Hematopoietic multipotent progenitor cell (in vitro differentiated cells): ENCODE measurements around the gene FAM153A. TPM values are rescaled to one million over a fixed set of nuclear protein-coding genes. Genes with fewer than 3 reads are reported as not detected.
"Not testable (repeated sequence)": the region's sequence is repeated elsewhere in the genome, so short reads cannot be mapped to it uniquely, and the experiment has no call there.

Experiments
- DNase-seq, 3 donors: peaks; one replicate each; pipeline ENCODE4 v3.0.0-alpha.2; 2011 to 2015; ENCODE audit warnings: low read depth in 2 of 3, low spot score in 2 of 3
- total RNA-seq: library from RNA; depleted of rRNA; stranded (reverse); fragments of >200 nt; gene quantifications from one replicate; pipeline ENCODE4 v1.2.3, GENCODE V29; 2012

Gene FAM153A
- 0.27 TPM for total RNA-seq

GRCh38 chr5:177782792-177783633 lies at the start of gene FAM153A:
FAM153A (minus strand) TSS chr5:177782899.
- DNase-seq = not testable (repeated sequence)

- DNase-seq = not testable (repeated sequence)
Observed at GRCh38 chr5:177832287-177832686, 49.6 kb upstream of the FAM153A start.

GRCh38 chr5:177826073-177826472 lies 43.4 kb upstream of the FAM153A start:
- DNase-seq = not testable (repeated sequence)

GRCh38 chr5:177824776-177825175 lies 42.1 kb upstream of the FAM153A start:
- DNase-seq = not testable (repeated sequence)

GRCh38 chr5:177822489-177822888 lies 39.8 kb upstream of the FAM153A start:
- DNase-seq = not testable (repeated sequence)

GRCh38 chr5:177819664-177820063 lies 37.0 kb upstream of the FAM153A start:
- DNase-seq = not testable (repeated sequence)

- DNase-seq = not testable (repeated sequence)
Observed at GRCh38 chr5:177812814-177813425, 30.2 kb upstream of the FAM153A start.

GRCh38 chr5:177812160-177812743 lies 29.6 kb upstream of the FAM153A start:
- DNase-seq = not testable (repeated sequence)

GRCh38 chr5:177809209-177809913 lies 26.7 kb upstream of the FAM153A start:
- DNase-seq = not testable (repeated sequence)

- DNase-seq = not testable (repeated sequence)
Observed at GRCh38 chr5:177808420-177808819, 25.7 kb upstream of the FAM153A start.

- not testable (repeated sequence) for DNase-seq
Observed at GRCh38 chr5:177807265-177807664, 24.6 kb upstream of the FAM153A start.

GRCh38 chr5:177801427-177801826 lies 18.7 kb upstream of the FAM153A start:
- not testable (repeated sequence) for DNase-seq

GRCh38 chr5:177798237-177798840 lies 15.6 kb upstream of the FAM153A start:
- not testable (repeated sequence) for DNase-seq

- not testable (repeated sequence) for DNase-seq
Observed at GRCh38 chr5:177793272-177793671, 10.6 kb upstream of the FAM153A start.

GRCh38 chr5:177791649-177792048 lies 8.9 kb upstream of the FAM153A start:
- not testable (repeated sequence) for DNase-seq

GRCh38 chr5:177782169-177782568 lies 530 bp downstream of the FAM153A start:
- DNase-seq = not testable (repeated sequence)

GRCh38 chr5:177771206-177771605 lies 11.5 kb downstream of the FAM153A start:
- not testable (repeated sequence) for DNase-seq

- DNase-seq = not testable (repeated sequence)
Observed at GRCh38 chr5:177770646-177771045, 12.1 kb downstream of the FAM153A start.

- DNase-seq = not testable (repeated sequence)
Observed at GRCh38 chr5:177763737-177764508, 18.8 kb downstream of the FAM153A start.

- not testable (repeated sequence) for DNase-seq
Observed at GRCh38 chr5:177760954-177761353, 21.7 kb downstream of the FAM153A start.
